GM12891 (cell line): ENCODE results near the gene LCT.

Source experiments
- PAX5 ChIP-seq: IDR thresholded peaks from 2 replicates; pipeline ENCODE4 v1.6.1; 2011; ENCODE audit warnings: low read length, moderate library complexity, mild to moderate bottlenecking; ENCODE audit not compliant: insufficient read depth, severe bottlenecking
- POLR2A ChIP-seq: IDR thresholded peaks from 2 replicates; pipeline ENCODE4 v1.6.1; 2011; ENCODE audit warnings: low read depth, low read length, control low read depth
- POLR2AphosphoS5 ChIP-seq: IDR thresholded peaks from 2 replicates; pipeline ENCODE4 v1.6.1; 2011; ENCODE audit warnings: low read depth, low read length, control low read depth
- SPI1 ChIP-seq: IDR thresholded peaks from 2 replicates; pipeline ENCODE4 v1.6.1; 2011; ENCODE audit warnings: low read depth, low read length, control low read depth
- TAF1 ChIP-seq: IDR thresholded peaks from 2 replicates; pipeline ENCODE4 v1.6.1; 2011; ENCODE audit warnings: low read depth, low read length, control low read depth

DNA sequence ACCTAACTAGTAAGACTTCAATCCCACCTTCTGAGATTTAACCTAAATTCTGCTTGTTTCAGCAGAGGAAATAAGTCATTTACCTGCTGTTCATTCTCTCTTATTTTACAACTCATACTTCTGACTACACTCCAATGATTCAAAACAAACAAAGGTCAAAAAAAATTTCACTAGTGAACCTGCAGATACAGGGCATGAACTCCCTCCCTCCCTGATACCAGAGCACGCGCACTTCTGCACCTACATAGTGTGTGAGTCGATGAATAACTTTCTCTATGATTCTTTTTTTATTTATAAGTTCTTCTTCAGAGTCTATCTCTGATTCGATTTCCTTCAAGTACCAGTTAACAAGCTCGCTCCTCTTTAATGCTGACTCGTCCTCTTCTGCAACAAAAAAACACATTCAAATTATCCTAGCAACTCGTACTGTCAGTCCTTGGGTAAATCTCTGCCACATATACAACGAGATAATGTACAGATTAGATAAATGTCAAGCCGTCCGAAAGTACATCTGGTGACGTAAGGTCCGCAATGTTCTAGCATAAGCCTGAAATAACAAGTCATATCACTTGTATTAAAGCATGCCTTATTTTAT lies 7.4 kb upstream of the LCT start:
- no peak for TF ChIP-seq POLR2AphosphoS5
- no peak for TF ChIP-seq POLR2A
- TF ChIP-seq TAF1, result no peak
- no peak for TF ChIP-seq SPI1
- no peak for TF ChIP-seq PAX5
